AG10803 (cell line): ENCODE measurements around the gene PDGFRB.

ENCODE experiments used
- DNase-seq: peaks from one replicate; pipeline ENCODE4 v3.0.0; 2010; ENCODE audit warnings: low read depth
- H3K4me3 ChIP-seq: 2 replicates; pipeline ENCODE4 v1.5.1; 2011; ENCODE audit warnings: mild to moderate bottlenecking, low read length, control low read depth
- CTCF ChIP-seq: conservative IDR thresholded peaks from 2 replicates; pipeline ENCODE4 v1.5.1; 2011; ENCODE audit warnings: mild to moderate bottlenecking, low read length, control low read depth, inconsistent platforms

Gene PDGFRB

GRCh38 chr5:150146862-150147601 is 8.6 kb downstream of the PDGFRB start:
- DNase-seq: no peak
- TF ChIP-seq CTCF: no peak
- H3K4me3 ChIP-seq: no peak overlapping the region

- TF ChIP-seq CTCF: no peak
- DNase-seq: no peak
- no peak overlapping the region for H3K4me3 ChIP-seq
Measured at GRCh38 chr5:150146235-150146634, 9.4 kb downstream of the PDGFRB start.

GRCh38 chr5:150144879-150145278 is 10.8 kb downstream of the PDGFRB start:
- no peak for DNase-seq
- TF ChIP-seq CTCF: no peak
- peak overlapping the region; percentile 36 for H3K4me3 ChIP-seq

GRCh38 chr5:150144246-150144801 is 11.3 kb downstream of the PDGFRB start:
- H3K4me3 ChIP-seq: peak overlapping the region; percentile 36
- no peak for TF ChIP-seq CTCF
- peak; percentile 65 for DNase-seq

GRCh38 chr5:150143350-150144245 is 12.0 kb downstream of the PDGFRB start:
- H3K4me3 ChIP-seq: peak overlapping the region; percentile 37
- TF ChIP-seq CTCF: no peak
- DNase-seq: peak; percentile 95

- no peak for TF ChIP-seq CTCF
- peak overlapping the region; percentile 37; the same call in 1 of the 2 replicates for H3K4me3 ChIP-seq
- DNase-seq: peak; percentile 94
Measured at GRCh38 chr5:150142959-150143349, 12.7 kb downstream of the PDGFRB start.
